ENCODE results near the gene LRIG1. TPM values are rescaled to one million over a fixed set of nuclear protein-coding genes. Genes with fewer than 3 reads are reported as not detected.

Gene LRIG1
- total RNA-seq, 1 experiment from 2014 or later: 24.1 TPM

DNA sequence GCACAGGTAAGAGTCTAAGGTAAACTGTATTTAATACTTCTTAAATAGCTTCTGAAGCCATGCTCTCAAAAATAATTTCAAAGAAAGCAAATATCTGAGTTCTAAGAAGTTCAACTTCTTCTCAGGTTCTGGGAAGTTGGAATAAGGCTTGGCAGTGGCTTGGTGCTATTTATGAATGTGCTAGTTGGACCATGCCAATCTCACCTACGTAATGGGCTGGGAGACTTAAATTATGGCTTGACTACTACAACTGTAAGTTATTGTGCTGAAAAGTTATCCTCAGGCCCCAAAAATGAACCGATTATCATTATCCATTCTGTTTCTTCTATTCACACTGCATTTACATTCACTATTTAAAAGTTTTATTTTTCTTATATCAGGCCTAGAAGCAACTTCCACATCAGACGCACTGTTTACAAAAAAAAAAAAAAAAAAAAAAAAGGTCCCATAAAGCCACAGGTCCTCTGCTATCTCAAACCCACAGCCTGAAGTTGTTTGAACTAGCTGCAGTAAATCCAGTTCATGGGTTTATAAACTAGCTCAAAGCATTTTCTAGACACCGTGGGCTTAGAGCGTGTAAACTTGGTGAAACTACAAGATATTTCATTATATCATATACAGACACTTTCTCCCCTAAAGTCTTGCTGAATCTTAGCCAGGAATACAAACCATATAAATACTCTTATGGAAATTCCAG is 3.4 kb downstream of the LRIG1 start:
- ChIA-PET CTCF (no interaction called here), POLR2A (ENCODE audit: low non-redundant PET) (no interaction called here)
- no peaks in the 10 kb centered on the region for H3K27me3 ChIP-seq (replicated peaks; ENCODE audit: insufficient read depth, low read depth, low read length, poor library complexity)
- no peak for DNase-seq (ENCODE audit: low spot score)
- no peak overlapping the region for H3K27ac ChIP-seq (ENCODE audit: low read depth, low read length, poor library complexity, severe bottlenecking)
- H3K9me3 ChIP-seq (ENCODE audit: low read depth, low read length, poor library complexity, severe bottlenecking): no peaks in the 10 kb centered on the region
- peak overlapping the region; percentile 75 for H3K4me3 ChIP-seq (ENCODE audit: low read depth, low read length, poor library complexity, severe bottlenecking)
- intact Hi-C loops (cut with micrococcal nuclease; ENCODE audit: unreplicated experiment): loop anchor here (10.0 kb wide), 1 partner anchor 93 kb away; no protein-coding TSS in a partner anchor
- peaks cover 17% of the 10 kb centered on the region for H3K4me1 ChIP-seq (ENCODE audit: insufficient read depth, low read length, poor library complexity, severe bottlenecking)
- TF ChIP-seq EZH2 (IDR thresholded peaks at IDR 0.05; ENCODE audit: borderline replicate concordance, low read depth, low read length, poor library complexity, severe bottlenecking): no peak
- TF ChIP-seq, protein P1, sequence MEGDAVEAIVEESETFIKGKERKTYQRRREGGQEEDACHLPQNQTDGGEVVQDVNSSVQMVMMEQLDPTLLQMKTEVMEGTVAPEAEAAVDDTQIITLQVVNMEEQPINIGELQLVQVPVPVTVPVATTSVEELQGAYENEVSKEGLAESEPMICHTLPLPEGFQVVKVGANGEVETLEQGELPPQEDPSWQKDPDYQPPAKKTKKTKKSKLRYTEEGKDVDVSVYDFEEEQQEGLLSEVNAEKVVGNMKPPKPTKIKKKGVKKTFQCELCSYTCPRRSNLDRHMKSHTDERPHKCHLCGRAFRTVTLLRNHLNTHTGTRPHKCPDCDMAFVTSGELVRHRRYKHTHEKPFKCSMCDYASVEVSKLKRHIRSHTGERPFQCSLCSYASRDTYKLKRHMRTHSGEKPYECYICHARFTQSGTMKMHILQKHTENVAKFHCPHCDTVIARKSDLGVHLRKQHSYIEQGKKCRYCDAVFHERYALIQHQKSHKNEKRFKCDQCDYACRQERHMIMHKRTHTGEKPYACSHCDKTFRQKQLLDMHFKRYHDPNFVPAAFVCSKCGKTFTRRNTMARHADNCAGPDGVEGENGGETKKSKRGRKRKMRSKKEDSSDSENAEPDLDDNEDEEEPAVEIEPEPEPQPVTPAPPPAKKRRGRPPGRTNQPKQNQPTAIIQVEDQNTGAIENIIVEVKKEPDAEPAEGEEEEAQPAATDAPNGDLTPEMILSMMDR (conservative IDR thresholded peaks at IDR 0.05; ENCODE audit: low read depth, low read length): no peak
- BruUV-seq (replicated peaks): no TSS peak
- H3K36me3 ChIP-seq (ENCODE audit: insufficient read depth, low read length, poor library complexity, severe bottlenecking): no peaks in the 10 kb centered on the region

DNA sequence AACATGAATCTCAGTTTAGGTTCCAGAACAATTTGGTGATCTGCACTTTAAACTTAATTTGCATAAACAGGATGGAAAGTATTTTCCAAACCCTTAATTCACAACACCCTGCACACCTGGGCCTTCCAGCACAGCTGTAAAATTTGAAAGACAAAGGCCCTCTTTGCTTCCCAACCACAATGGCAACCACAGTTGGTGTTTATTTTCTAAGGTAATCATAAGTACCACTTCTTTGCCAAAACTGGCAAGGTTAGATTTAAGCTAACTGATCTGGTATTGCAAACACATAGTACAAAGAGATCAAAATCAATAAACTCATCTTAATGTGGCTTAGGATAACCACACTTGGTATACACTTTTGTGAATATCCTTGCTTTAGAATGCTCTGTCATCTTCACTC is 4.1 kb downstream of the LRIG1 start:
- ChIA-PET CTCF (no interaction called here), POLR2A (ENCODE audit: low non-redundant PET) (no interaction called here)
- Histone ChIP-seq H3K36me3 (ENCODE audit: insufficient read depth, low read length, poor library complexity, severe bottlenecking) (no peaks in the 10 kb centered on the region), H3K4me3 (ENCODE audit: low read depth, low read length, poor library complexity, severe bottlenecking) (no peak overlapping the region), H3K27ac (ENCODE audit: low read depth, low read length, poor library complexity, severe bottlenecking) (no peak overlapping the region), H3K4me1 (ENCODE audit: insufficient read depth, low read length, poor library complexity, severe bottlenecking) (peaks cover 21% of the 10 kb centered on the region), H3K27me3 (replicated peaks; ENCODE audit: insufficient read depth, low read depth, low read length, poor library complexity) (no peaks in the 10 kb centered on the region), H3K9me3 (ENCODE audit: low read depth, low read length, poor library complexity, severe bottlenecking) (no peaks in the 10 kb centered on the region)
- BruUV-seq (replicated peaks): no TSS peak
- DNase-seq (ENCODE audit: low spot score): no peak
- intact Hi-C loops (cut with micrococcal nuclease; ENCODE audit: unreplicated experiment): loop anchor here (10.0 kb wide), 1 partner anchor 92 kb away; no protein-coding TSS in a partner anchor
- TF ChIP-seq, protein P1 (conservative IDR thresholded peaks at IDR 0.05; ENCODE audit: low read depth, low read length): no peak
- no peak for TF ChIP-seq EZH2 (IDR thresholded peaks at IDR 0.05; ENCODE audit: borderline replicate concordance, low read depth, low read length, poor library complexity, severe bottlenecking)

DNA sequence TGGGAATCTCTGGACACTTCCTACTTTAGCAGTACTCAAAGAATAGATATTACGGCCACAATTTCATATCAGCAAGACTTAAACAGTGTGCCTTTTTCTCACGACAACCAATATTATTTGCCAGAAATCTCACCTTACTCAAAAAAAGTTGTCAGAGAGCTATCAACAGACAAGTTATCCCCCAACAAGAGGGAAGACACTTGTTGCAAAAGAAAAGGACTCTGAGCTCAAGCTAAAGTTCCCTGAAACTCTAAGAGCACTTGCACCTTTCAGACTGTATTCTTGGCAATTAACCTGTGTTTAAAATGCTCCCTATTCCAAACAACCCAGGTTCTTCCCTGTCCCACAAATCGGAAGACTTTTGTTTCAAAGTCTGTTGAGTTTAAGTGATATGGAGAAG is 4.5 kb downstream of the LRIG1 start:
- no TSS peak for BruUV-seq (replicated peaks)
- TF ChIP-seq EZH2 (IDR thresholded peaks at IDR 0.05; ENCODE audit: borderline replicate concordance, low read depth, low read length, poor library complexity, severe bottlenecking): no peak
- TF ChIP-seq, protein P1 (conservative IDR thresholded peaks at IDR 0.05; ENCODE audit: low read depth, low read length): no peak
- Histone ChIP-seq H3K9me3 (ENCODE audit: low read depth, low read length, poor library complexity, severe bottlenecking) (no peaks in the 10 kb centered on the region), H3K4me3 (ENCODE audit: low read depth, low read length, poor library complexity, severe bottlenecking) (no peak overlapping the region), H3K27me3 (replicated peaks; ENCODE audit: insufficient read depth, low read depth, low read length, poor library complexity) (no peaks in the 10 kb centered on the region), H3K4me1 (ENCODE audit: insufficient read depth, low read length, poor library complexity, severe bottlenecking) (peaks cover 24% of the 10 kb centered on the region), H3K27ac (ENCODE audit: low read depth, low read length, poor library complexity, severe bottlenecking) (no peak overlapping the region), H3K36me3 (ENCODE audit: insufficient read depth, low read length, poor library complexity, severe bottlenecking) (no peaks in the 10 kb centered on the region)
- intact Hi-C loops (cut with micrococcal nuclease; ENCODE audit: unreplicated experiment): loop anchor here (10.0 kb wide), 1 partner anchor 92 kb away; no protein-coding TSS in a partner anchor
- ChIA-PET CTCF (no interaction called here), POLR2A (ENCODE audit: low non-redundant PET) (no interaction called here)
- DNase-seq (ENCODE audit: low spot score): no peak

Measured in A673 (cell line).